Cerebellar nuclear complex (tissue), 1 donor: ENCODE measurements around the gene NOC2L.

Experiments
- DNase-seq, 2 experiments: peaks; one replicate each; lab custom pipeline; 2025; lab: John Stamatoyannopoulos, UW

The NOC2L gene

DNA sequence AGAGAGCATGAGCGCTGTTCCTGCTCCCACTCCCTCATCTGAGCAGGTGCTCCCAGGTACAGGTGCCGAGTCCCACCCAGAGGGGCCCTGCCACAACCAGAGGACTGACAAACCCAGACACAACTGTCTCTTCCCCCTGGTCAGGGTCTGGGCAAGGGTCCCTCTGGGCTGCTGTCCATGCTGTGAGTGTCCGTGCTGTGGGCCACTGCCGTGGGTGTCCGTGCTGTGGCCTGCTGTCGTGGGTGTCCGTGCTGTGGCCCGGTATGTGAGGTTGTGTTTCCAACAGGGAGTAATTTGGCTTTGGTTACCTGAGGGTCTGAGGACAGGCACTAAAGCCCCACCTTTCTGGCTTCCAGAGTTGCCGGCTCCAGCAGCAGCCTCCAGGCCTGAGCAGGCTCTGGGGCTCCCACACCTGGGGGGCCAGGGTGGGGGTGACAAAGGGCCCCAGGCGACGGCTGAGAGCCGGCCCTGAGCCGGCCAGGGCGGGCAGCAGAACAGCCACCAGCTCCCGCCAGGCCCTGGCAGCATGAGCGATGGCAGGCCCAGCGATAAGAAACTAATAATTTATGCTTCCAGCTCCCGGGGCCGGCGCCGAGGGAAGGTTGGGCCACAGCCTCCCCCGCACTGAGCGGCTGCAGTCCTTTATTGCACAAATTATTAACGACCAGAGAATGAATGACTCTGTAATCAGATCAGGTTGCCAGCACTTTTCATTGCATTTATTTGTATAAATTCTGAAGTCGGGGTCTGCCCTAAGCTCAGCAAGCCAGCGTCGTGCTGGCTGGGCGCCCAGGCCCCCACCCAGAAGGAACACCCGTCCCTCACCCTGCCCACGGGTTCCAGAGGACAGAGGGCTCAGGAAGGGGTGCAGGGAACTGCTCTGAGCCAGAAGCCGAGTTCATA is 42.6 kb downstream of the NOC2L start:
- no peak for DNase-seq

DNA sequence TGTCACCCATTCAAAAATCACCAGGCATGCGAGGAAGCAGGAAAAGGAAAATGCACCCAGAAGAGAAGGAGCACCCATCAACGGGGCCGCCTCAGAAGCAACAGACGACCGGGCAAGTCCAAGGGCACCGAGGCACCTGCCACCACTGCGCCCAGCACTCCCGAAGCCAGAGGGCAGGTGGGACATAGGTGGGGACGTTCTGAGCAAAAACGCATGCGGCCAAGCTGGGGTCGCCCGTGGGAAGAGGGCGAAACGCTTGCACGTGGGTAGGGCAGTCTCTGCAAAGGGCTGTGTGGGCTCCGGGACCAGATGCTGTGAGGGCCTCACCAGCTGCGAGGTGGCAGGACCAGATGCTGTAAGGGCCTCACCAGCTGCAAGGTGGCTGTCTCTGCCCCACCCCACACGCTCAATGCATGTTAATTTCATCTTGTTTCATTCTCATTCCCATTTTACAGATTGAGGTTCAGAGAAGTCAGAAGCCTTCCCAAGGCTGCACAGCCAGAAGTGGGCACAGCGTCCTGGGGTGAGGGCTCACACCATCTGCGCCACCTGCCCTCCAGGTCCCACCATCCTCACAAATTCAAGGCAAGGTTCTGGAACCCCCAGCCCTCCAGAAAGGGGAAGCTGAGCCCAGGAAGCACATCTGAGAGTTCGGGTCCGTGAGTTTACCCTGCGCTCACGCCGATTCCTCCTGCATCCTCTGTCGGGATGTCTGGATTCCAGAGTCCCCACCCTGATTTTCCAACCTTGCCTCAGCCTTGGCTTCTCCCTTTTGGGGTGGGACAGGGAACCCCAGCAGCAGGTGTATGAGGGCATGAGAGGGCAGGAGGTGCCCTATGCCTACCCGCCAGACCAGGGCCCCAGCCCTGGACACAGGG is 43.5 kb downstream of the NOC2L start:
- DNase-seq: no peak

DNA sequence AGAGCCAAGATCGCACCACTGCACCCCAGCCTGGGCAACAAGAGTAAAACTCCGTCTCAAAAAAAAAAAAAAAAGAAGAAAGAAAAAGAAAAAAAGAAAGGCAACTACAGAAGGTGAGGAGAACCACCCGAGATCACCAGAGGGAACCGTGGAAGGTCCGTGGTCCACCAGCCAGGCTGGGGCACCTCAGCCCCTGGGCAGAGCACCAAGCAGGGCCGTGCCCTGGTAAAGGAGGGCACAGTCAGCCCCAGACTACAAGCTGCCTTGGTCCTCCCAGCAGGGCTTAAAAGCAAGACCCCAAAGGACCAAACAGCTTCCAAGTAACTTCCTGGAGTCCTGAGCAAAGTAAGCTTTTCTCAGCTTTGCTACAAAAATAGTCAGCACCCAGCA is 44.2 kb downstream of the NOC2L start:
- DNase-seq: no peak

DNA sequence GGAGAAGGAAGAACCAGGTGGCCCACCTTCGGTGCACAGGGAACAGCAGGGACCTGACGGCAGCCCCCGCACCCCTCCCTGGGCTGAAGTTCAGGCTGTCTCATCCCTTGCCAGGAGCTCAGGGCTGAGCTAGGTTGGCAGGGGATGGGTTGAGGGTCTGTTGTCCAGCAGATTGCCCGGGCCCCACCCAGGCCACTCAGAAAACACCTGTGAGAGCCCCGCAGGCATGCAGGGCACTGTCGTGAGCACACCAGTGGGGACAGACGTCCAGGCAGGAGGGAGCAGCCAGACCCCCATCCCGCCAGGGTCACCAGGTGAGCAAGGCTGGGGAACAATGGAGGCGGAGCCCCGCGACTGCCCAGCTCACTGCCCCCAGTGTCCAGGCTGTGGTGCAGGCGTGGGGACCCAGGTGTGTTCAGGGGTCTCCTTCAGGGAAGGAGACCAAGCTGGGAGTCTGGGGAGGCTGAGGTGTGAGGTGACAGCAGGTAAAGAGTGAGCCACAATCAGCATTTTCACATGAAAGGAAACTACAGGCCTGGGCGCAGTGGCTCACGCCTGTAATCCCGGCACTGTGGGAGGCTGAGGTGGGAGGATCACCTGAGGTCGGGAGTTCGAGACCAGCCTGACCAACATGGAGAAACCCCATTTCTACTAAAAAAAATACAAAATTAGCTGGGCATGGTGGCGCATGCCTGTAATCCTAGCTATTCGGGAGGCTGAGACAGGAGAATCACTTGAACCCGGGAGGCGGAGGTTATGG is 44.7 kb downstream of the NOC2L start:
- no peak for DNase-seq

DNA sequence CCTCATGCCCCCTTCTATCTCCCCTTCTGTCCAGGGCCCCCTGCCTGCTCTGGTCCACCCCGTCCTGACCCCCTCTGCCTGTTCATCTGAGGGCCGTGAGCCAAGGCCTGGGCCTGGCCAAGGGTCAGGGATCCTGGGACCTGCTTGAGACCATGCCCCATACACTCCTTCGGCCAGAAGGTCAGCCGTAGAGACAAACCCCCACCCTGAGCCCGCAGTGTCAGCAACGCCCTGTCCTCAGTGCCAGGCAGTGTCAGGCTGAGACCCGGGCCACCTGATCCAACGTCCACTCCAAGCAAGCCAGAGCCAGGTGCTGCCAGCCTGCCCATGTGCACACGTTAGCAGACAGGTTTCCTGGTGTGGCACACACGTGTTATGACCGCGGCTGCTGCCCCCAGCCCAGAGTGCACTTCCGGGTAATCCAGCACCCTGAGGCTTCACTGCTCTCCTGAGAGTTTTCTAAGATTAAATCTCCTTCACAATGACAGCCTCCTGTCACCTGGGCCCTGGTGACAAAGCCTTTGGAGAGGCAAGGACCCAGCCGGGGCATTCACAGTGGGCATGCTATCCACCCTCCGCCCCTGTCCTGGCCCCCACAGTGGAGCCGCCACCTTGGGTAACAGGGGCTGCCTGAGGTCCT is 45.4 kb downstream of the NOC2L start:
- DNase-seq: no peak

DNA sequence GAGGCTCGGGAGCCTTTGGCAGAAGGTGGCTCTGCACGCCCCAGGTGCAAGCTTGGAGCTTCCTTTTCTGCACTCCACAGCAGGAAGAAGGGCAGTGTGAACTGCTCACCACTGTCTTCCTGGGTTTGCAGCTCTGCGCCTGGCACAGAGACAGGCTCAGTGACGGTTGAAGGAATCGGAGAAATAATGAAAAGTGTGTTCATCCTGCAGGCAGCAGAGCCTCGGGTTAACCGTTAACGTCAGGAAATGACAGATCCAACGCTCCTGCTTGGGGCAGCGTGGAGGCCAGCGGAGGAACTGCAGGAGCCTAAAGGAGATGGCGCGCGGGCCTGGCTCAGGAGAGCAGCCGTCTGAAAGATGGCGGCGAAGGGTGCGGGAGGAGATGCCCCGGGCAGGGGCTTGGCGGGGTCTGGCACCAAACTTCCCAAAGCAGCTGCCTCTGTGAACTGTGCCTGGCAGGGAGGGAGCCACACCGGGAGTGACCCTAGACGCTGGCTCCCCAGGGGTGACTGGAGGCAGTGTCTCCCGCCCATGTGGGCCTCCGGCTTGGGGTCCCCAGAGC is 46.2 kb downstream of the NOC2L start:
- DNase-seq: no peak

DNA sequence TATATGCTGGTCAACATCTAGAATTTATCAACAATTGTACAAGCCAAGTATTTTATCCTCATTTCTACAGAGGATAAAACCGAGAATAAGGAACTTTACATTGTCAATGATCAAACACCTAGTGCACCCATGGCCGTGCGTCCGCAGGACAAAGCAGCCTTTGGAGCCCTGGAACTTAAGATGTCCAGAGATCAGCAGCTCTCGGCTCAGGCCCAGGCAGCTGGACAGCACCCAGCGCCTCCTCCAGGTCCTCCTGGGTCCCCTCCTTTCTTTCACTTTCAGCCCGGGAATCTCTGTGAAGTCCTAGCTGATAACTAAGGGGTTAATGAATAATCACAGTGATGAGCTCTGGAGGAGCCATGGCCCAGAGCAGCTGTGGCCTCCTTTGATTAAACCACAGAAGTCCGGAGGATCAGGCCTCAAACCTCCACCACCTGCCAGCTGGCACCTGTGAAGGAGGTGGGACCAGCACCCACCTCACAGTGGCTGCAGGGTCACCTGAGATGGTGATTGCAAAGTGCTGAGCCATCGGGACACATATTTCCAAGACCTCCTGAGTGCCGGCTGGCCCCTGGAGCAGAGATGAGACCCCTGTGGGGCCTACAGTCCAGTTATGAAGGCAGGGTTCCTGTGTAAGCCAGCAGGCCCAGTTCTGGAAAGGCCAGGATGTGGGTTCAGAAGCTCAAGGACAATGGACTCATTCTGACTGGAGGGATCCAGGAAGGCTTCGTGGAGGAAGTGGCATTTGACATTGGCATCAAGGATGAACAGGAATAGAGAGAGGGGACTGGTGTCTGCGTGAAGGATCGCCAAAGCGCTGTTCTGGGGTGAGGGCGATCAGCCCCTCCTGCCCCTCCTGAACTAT is 46.9 kb downstream of the NOC2L start:
- no peak for DNase-seq

DNA sequence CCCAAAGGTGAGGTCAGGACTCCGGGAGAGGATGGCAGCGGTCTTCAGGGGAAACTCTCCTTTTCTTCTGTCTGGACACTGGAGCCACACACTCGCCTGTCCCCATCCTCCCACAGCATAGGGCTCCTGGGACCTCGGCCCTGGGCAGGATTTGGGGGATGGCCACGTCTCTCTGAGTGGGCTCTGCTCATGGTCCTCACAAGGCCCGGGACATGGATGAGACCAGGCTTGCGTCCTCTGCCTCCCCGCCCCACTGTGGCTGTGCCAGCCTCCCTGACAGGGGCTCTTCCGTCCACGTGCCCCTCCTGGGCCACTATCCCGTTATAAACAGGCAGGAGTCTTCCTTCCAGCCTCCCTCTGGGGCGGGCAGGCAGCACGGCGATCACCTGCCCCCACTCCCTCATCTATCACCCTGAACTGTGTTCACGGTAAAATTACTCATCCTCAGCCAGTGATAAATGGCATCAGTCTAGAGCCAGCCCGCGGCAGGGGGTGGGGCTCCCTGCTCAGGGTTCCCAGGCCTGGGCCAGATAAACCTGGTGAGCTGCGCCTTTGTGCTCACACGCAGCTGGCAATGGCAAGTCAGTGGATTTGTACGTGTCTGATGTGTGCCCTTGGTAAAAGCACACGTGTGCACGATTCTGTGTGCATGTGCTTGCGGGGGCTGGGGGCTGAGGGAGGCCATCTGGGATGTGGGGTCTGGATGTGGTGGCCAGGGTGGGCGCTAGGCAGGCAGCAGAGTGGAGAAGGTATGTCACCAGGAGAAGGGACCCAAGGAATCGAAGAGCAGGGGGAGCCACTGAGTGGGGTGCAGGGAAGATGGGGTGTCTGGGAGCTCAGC is 48.0 kb downstream of the NOC2L start:
- no peak for DNase-seq

DNA sequence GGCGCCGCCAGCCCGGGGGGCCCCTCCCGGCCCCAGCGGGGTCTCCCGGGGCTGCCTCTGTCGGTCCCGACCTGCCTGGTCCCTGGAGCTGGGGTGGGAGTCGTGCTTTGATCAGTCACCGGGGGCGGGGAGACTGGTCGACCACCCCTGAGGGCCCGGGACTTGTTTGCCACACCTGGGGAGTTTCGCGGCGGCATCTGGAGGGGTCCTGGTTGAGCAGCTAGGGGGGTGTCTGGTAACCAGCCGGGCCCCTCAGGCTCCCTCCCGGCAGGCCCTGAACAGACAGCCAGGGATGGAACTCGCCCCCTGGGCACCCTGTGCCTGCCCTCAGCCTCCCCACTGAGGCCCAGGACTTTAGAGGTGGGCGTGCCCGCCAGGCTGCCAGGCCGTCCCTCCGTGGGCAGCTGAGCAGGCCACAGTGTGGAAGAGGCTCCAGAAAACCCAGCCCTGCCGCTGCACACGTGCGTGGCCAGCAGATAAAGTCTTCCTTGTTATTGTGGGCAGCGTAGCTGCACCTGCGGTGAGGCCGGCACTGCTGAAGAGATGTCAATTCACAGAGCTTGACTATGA is 48.7 kb downstream of the NOC2L start:
- DNase-seq: no peak

DNA sequence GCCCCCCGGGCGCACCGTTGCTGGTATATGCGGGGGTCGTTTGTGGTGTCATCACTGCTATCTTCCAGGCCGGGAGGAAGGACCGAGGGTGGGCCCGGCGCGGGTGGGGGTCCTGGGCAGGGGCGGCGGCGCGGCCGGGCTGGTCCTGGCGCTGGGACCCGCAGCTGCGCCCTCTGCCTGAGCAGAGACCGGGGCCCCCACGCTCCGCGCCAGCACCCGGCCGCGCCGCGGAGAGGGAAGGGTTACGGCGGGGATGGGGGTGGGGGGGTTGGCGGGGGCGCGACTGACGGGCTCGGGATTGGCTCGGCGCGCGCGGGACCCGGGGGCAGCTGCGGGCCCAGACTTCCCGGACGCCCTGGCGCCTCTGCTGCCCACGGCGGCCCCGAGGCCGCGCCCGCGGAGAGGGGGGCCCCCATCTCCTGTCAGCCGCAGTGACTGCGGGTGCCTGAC is 49.2 kb downstream of the NOC2L start:
- DNase-seq: no peak

DNA sequence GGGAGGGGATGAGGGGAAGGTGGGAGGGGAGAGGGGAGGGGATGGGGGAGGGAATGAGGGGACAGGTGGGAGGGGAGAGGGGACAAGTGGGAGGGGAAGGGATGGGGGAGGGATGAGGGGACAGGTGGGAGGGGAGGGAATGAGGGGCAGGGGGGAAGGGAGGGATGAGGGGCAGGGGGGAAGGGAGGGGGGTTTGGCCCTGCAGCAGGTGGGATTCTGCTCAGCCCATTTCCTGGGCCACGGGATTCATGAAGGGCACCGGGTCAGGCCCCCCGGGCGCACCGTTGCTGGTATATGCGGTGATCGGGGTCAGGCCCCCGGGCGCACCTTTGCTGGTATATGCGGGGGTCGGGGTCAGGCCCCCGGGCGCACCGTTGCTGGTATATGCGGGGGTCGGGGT is 50.4 kb downstream of the NOC2L start:
- DNase-seq: no peak

DNA sequence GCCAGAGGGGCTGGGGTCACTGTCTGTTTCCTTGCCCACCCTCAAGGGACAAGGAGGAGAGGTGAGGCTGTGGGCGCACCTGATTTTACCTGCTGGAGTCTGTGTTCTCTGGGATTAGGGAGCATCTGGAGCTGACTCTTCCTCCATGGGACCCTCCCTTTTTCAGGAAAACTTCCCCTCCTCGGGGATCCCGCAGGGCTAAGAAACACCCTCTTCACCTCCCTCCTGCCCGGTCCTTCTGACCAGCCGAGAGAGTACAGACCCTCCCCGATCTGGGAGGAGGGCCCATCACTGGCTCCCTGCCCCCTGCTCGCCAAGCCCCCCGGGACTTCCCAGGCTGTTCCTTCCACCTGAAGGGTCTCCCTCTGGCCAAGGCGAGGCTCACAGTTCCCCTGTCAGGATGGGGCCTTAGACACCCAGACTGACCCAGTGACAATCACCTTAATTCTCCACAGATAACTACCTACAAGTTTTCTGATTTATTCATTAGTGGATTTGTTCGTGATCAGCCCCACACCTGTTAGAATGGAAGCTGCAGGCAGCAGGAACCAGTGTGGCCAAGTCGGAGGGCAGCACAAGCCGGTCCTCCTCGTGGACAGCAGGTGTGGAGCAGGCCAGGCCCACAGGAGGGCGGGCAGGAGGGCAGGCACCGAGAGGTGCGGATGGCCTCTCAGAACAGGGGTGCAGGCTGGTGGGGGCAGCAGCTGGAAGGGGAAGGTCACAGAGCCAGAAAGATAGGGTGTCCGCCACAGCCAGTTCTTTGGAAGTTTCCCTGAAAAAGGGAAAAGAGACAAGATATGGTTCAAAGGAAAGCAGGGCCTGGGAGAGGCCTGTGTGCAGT is 51.2 kb downstream of the NOC2L start:
- no peak for DNase-seq

DNA sequence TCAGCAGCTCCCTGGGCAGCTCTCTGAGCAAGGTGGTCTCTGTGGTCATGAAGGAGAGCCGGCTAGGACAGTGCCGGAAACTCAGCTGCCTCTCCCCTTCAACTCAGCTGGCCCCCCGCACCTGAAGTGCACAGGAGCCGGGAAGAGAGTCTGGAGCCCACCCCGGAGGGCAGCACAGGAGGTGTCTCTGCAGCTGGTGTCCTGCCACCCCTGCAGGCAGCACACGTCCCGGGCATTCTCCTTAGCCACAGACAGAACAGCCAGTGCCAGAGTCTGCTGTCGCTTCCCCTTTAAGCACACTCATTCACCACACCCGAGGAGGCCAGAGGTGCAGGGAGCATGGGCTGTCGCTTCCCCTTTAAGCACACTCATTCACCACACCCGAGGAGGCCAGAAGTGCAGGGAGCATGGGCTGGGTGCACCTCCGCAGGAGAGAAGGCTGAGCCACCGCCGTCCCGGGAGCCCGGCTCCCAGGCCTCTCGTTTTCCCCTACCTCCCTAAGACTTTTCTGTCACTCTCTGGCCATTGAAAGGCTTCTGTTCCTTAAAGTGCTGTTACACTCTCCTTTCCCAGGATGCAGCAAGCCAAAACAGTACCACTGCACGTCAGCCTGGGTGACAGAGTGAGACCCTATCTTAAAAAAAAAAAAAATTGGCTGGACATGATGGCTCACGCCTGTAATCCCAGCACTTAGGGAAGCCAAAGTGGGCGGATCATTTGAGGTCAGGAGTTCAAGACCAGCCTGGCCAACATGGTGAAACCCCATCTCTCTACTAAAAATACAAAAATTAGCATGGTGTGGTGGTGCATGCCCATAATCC is 52.2 kb downstream of the NOC2L start:
- DNase-seq: no peak

DNA sequence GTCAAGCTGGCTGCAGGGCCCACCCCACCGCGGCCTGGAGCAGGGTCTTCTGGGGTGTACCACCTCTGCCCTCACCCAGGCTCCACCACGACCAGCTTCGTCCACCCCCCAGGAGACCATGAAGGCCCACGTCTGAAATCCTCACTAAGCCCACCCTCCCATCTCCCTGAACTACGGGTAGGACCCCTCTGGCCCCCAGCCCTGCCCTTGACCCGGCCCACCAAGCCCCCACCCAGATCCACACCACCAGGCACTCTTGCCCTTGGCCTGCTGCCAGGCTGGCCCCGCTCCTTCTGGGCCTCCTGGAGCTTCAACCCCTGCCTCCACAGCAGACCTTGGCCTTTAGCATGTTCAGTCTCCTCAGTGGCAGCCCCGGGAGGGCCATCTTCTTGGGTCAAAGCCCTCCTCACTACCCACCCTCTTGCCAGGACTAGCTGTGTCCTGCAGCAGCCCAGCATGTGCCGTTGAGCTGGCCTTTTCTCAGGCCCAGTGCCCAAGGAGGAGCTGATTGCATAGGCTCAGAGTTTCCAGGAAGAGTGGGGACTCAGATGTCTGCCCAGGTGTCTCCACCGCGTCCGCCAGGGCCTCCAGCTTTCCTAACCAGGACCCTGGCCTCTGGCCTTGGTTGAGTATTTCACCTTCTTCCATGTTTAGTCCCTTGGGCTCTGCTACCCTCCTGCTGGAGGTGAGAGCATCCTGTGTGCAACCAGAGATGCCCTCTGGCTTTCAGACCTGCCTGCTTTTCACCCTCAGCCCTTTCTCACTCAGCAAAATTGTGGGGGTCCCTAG is 53.1 kb downstream of the NOC2L start:
- no peak for DNase-seq

DNA sequence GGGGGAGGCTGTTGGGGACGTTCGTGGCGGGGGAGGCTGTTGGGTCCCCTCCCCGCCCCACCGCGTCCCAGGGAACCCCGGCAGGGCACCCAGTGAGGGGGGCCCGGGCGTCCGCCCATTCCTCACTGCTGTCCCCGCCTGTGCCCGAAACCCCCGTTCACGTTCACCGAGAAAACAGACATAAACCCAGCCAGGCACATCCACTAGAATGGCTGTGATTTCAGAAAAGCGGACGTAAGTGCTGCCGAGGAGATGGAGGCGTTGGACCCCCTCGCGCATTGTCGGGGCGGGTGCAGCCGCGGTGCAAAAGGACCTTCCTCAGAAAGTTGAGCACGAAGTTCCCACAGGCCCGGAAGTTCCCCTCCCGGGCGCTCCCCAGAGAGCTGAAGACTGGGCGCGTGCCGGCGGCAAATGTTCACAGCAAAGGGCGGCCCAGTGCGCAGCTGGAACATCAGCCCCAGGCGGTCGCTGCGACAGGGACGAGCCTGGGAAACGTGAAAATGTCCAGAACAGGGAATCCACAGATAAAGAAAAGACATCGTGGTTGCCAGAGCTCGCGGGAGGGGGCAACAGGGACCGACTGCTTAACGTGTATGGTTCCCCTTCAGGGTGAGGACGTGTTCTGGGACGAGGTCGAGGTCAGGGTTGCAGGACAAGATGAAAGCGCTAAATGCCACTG is 53.8 kb downstream of the NOC2L start:
- no peak for DNase-seq
